Sigmoid colon (tissue), 3 donors: ENCODE measurements around the gene FNDC3A.
"Not testable (repeated sequence)": the region's sequence is repeated elsewhere in the genome, so short reads cannot be mapped to it uniquely, and the experiment has no call there.

Source experiments
- POLR2A ChIP-seq, 2 donors: fragments of 450-650 bp; IDR thresholded peaks; one replicate each; pipeline ENCODE4 v1.6.1; 2016; ENCODE audit warnings: antibody characterized with exemption in 2 of 2, mild to moderate bottlenecking in 2 of 2, moderate library complexity in 2 of 2
- TF ChIP-seq, protein P1 (sequence below), 4 experiments: fragments of 450-650 bp in 3 of 4; fragments of 200-600 bp in 1 of 4; IDR thresholded peaks; one replicate each; pipeline ENCODE4 v1.5.1; 2016 to 2019; ENCODE audit warnings: antibody characterized with exemption in 4 of 4, mild to moderate bottlenecking in 3 of 4, moderate library complexity in 2 of 4

DNA sequence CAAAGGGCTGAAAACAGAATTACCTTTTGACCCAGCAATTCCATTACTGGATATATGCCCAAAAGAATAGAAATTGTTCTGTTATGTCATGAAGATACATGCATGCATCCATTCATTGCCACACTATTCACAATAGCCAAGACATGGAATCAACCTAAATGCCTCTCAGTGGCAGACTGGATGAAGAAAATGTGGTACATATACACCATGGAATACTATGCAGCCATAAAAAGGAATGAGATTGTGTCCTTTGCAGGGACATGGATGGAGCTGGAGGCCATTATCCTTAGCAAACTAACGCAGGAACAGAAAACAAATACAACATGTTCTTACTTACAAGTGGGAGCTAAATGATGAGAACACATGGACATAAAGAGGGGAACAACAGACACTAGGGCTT is 92.8 kb downstream of the FNDC3A start:
- TF ChIP-seq, protein P1, sequence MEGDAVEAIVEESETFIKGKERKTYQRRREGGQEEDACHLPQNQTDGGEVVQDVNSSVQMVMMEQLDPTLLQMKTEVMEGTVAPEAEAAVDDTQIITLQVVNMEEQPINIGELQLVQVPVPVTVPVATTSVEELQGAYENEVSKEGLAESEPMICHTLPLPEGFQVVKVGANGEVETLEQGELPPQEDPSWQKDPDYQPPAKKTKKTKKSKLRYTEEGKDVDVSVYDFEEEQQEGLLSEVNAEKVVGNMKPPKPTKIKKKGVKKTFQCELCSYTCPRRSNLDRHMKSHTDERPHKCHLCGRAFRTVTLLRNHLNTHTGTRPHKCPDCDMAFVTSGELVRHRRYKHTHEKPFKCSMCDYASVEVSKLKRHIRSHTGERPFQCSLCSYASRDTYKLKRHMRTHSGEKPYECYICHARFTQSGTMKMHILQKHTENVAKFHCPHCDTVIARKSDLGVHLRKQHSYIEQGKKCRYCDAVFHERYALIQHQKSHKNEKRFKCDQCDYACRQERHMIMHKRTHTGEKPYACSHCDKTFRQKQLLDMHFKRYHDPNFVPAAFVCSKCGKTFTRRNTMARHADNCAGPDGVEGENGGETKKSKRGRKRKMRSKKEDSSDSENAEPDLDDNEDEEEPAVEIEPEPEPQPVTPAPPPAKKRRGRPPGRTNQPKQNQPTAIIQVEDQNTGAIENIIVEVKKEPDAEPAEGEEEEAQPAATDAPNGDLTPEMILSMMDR (IDR thresholded peaks at IDR 0.05) = not testable (repeated sequence)
- TF ChIP-seq POLR2A (IDR thresholded peaks at IDR 0.05) = not testable (repeated sequence)
